GM13976 (cell line): Measurements from ENCODE around the gene TEX13B.

ENCODE experiments used
- DNase-seq: peaks from one replicate; pipeline ENCODE4 v3.0.0; 2012; ENCODE audit warnings: low spot score
- CTCF ChIP-seq: IDR thresholded peaks from 2 replicates; pipeline ENCODE4 v1.5.1; 2012; ENCODE audit warnings: borderline replicate concordance, mild to moderate bottlenecking; ENCODE audit not compliant: insufficient read depth; ENCODE audit errors: extremely low read depth, missing control alignments, control extremely low read depth
- in situ Hi-C: fragments of 300-500 bp; cut with MboI; formaldehyde crosslinking; loops from one replicate; pipeline ENCODE4 v1.12.0; 2022; ENCODE audit warnings: low sequenced_read_pairs, mixed read lengths, inconsistent platforms; ENCODE audit not compliant: unreplicated experiment

Gene TEX13B

GRCh38 chrX:108020631-108021030, 38.5 kb upstream of the TEX13B start:
- peak; percentile 12 for DNase-seq
- in situ Hi-C loops: no loop called here

GRCh38 chrX:108019382-108019875, 37.3 kb upstream of the TEX13B start:
- no peak for DNase-seq
- in situ Hi-C loops: no loop called here
- TF ChIP-seq CTCF: no peak

More at GRCh38 chrX:108020631-108021030, 38.5 kb upstream of the TEX13B start:
- TF ChIP-seq CTCF: peak; percentile 45

- no peak for TF ChIP-seq CTCF
- in situ Hi-C loops: no loop called here
- DNase-seq: no peak
Measured at GRCh38 chrX:108018656-108019381, 36.6 kb upstream of the TEX13B start.

GRCh38 chrX:108001218-108001814, 19.1 kb upstream of the TEX13B start:
- no peak for DNase-seq
- TF ChIP-seq CTCF: peak; percentile 54
- in situ Hi-C loops: no loop called here

- TF ChIP-seq CTCF: no peak
- in situ Hi-C loops: no loop called here
- DNase-seq: no peak
Measured at GRCh38 chrX:108000751-108001150, 18.6 kb upstream of the TEX13B start.

GRCh38 chrX:107996124-107996523, 14.0 kb upstream of the TEX13B start:
- no peak for DNase-seq
- TF ChIP-seq CTCF: no peak
- in situ Hi-C loops: no loop called here
